Natural killer cell (primary cell): ENCODE data around the gene SECTM1. TPM values are rescaled to one million over a fixed set of nuclear protein-coding genes. Genes with fewer than 3 reads are reported as not detected.
A peak's percentile ranks its signal among the peaks of the same experiment; 100 is the strongest.

ENCODE experiments used
- ATAC-seq, 3 donors: fragments of 150-1000 bp in 2 of 3; fragments of 200-7000 bp in 1 of 3; cut with Tn5 transposase; 1 replicate in 1 of 3; 2 replicates in 2 of 3; pipeline ENCODE4 v1.10.0; 2021; ENCODE audit warnings: mild to moderate bottlenecking in 2 of 3, moderate library complexity in 2 of 3
- DNase-seq, 2 donors: peaks; one replicate each; pipeline versions ENCODE4 v3.0.0 to v3.0.0-alpha.2; 2013 to 2021; ENCODE audit warnings: mixed read lengths in 1 of 2
- H3K27ac ChIP-seq: one replicate; pipeline ENCODE4 v1.5.1; 2013; ENCODE audit warnings: mild to moderate bottlenecking, low read length
- H3K27me3 ChIP-seq: one replicate; pipeline ENCODE4 v1.6.1; 2013; ENCODE audit warnings: low read length; ENCODE audit not compliant: control insufficient read depth, insufficient read depth
- H3K36me3 ChIP-seq: one replicate; pipeline ENCODE4 v1.6.1; 2013; ENCODE audit warnings: low read length; ENCODE audit not compliant: control insufficient read depth, insufficient read depth
- H3K4me1 ChIP-seq: one replicate; pipeline ENCODE4 v1.6.1; 2013; ENCODE audit warnings: low read length; ENCODE audit not compliant: control insufficient read depth, insufficient read depth
- H3K4me3 ChIP-seq: one replicate; pipeline ENCODE4 v1.5.1; 2013; ENCODE audit warnings: low read length
- H3K9me3 ChIP-seq: one replicate; pipeline ENCODE4 v1.6.1; 2013; ENCODE audit warnings: low read length; ENCODE audit not compliant: control insufficient read depth, insufficient read depth
- H3K27ac Mint-ChIP-seq, 2 donors: one replicate each; pipeline ENCODE4 v1.8.0; 2022; ENCODE audit warnings: mild to moderate bottlenecking in 2 of 2, mixed read lengths in 2 of 2, moderate library complexity in 1 of 2
- H3K27me3 Mint-ChIP-seq, 2 donors: one replicate each; pipeline ENCODE4 v1.8.0; 2022; ENCODE audit warnings: low read depth in 2 of 2, mixed read lengths in 2 of 2
- H3K36me3 Mint-ChIP-seq: one replicate; pipeline ENCODE4 v1.8.0; 2022; ENCODE audit warnings: mixed read lengths
- H3K4me1 Mint-ChIP-seq, 2 donors: one replicate each; pipeline ENCODE4 v1.8.0; 2022; ENCODE audit warnings: mixed read lengths in 2 of 2
- H3K4me3 Mint-ChIP-seq: one replicate; pipeline ENCODE4 v1.8.0; 2022; ENCODE audit warnings: mild to moderate bottlenecking, moderate library complexity, mixed read lengths
- H3K9me3 Mint-ChIP-seq, 2 donors: one replicate each; pipeline ENCODE4 v1.8.0; 2022; ENCODE audit warnings: mixed read lengths in 2 of 2
- WGBS: methylation state at CpG from one replicate; pipeline ENCODE4 v1.1.7; 2013; ENCODE audit warnings: missing lambda C conversion rate; ENCODE audit not compliant: insufficient coverage; 5-methylcytosine and 5-hydroxymethylcytosine counted together
- intact Hi-C: fragments of 100-400 bp; cut with micrococcal nuclease; formaldehyde crosslinking; loops from one replicate; pipeline ENCODE4 v1.14.2; 2022
- total RNA-seq, 4 donors: library from RNA; stranded (reverse); fragments of 120-200 nt in 1 of 4; gene quantifications; one replicate each; pipeline versions ENCODE4 v1.2.3 to v1.2.4, GENCODE V29; 2013 to 2022
- TF ChIP-seq, protein P1 (sequence below): fragments of 200-600 bp; IDR thresholded peaks from one replicate; pipeline ENCODE4 v1.8.0; 2022; ENCODE audit warnings: antibody characterized with exemption

Gene SECTM1
- total RNA-seq, 3 donors from 2014 or later (not counting 1 experiment from before 2014, with no cell fraction given) = 3.6 to 11.2 (median 6.3) TPM

DNA sequence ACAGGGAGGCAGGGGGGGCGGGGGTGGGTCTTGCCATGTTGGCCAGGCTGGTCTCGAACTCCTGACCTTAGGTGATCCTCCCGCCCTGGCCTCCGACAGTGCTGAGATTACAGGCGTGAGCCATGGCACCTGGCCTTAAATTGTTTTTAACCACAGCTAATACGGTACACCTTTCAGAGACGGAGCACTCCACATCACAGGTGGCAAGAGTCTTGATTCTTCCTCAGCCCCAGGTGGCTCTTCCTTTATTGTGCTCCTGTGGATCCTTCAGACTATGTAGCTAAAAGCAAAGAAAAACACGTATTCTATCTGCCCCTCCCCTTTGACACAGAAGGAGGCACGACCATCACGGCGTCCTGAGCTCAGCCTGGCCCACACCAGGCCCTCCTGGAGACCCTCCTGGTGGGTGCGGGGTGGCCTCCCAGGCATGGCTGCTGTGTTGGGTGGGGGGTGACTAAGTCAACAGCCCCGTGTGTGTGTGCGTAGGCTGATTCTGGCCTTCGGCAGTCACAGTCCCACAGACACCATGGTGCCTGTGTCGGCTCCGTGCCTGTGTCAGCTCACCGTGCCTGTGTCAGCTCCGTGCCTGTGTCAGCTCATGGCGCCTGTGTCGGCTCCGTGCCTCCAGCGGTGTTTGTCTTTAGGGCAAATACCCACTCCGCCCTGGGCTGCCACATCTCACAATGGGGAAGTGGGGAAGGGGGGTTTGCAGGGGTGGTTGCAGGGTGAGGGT is 10.8 kb upstream of the SECTM1 start:
- H3K27ac Mint-ChIP-seq = no peak overlapping the region
- H3K27ac ChIP-seq = no peak overlapping the region

DNA sequence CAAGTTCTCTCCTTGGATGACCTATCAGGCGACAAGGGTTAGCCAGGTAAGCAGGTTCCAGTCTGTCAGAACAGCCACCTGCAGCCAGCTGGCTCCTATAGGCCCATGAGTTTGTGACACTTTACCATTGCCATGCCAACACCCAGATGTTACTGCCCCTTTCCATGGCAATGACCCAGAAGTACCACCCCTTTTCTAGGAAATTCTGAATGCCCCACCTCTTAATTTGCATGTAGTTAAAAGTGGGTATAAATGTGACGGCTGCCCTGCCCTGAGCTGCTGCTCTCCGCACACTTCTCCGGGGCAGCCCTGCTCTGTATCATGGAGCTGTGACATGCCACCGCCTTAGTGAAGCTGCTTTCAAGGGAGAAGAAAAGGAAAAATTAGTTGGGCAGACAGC is 10.0 kb upstream of the SECTM1 start:
- no peak overlapping the region for H3K27ac ChIP-seq
- Mint-ChIP-seq H3K4me3 (no peak overlapping the region), H3K36me3 (no peaks in the 10 kb centered on the region), H3K9me3 (no peaks in the 10 kb centered on the region), H3K4me1 (peaks cover 5 to 8% of the 10 kb centered on the region in 2 donors), H3K27ac (no peak overlapping the region), H3K27me3 (peaks cover 0 to 5% of the 10 kb centered on the region in 2 donors)
- ATAC-seq (no peak), DNase-seq (no peak)
- TF ChIP-seq, protein P1, sequence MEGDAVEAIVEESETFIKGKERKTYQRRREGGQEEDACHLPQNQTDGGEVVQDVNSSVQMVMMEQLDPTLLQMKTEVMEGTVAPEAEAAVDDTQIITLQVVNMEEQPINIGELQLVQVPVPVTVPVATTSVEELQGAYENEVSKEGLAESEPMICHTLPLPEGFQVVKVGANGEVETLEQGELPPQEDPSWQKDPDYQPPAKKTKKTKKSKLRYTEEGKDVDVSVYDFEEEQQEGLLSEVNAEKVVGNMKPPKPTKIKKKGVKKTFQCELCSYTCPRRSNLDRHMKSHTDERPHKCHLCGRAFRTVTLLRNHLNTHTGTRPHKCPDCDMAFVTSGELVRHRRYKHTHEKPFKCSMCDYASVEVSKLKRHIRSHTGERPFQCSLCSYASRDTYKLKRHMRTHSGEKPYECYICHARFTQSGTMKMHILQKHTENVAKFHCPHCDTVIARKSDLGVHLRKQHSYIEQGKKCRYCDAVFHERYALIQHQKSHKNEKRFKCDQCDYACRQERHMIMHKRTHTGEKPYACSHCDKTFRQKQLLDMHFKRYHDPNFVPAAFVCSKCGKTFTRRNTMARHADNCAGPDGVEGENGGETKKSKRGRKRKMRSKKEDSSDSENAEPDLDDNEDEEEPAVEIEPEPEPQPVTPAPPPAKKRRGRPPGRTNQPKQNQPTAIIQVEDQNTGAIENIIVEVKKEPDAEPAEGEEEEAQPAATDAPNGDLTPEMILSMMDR = no peak
- H3K4me1 ChIP-seq = peaks cover 5% of the 10 kb centered on the region
- no peaks in the 10 kb centered on the region for H3K36me3 ChIP-seq
- peaks cover 2% of the 10 kb centered on the region for H3K27me3 ChIP-seq
- no peak overlapping the region for H3K4me3 ChIP-seq
- WGBS = 93% methylated on average over 5 of the region's 5 CpGs
- intact Hi-C loops = no loop called here
- no peaks in the 10 kb centered on the region for H3K9me3 ChIP-seq

More for the DNA sequence above, 10.8 kb upstream of the SECTM1 start:
- no peaks in the 10 kb centered on the region for H3K9me3 Mint-ChIP-seq
- WGBS = 80% methylated on average over 24 of the region's 24 CpGs
- peaks cover 5 to 8% of the 10 kb centered on the region in 2 donors for H3K4me1 Mint-ChIP-seq
- Histone ChIP-seq H3K4me1 (peaks cover 5% of the 10 kb centered on the region), H3K9me3 (no peaks in the 10 kb centered on the region), H3K36me3 (no peaks in the 10 kb centered on the region), H3K27me3 (peaks cover 2% of the 10 kb centered on the region), H3K4me3 (no peak overlapping the region)
- intact Hi-C loops = no loop called here
- H3K36me3 Mint-ChIP-seq = no peaks in the 10 kb centered on the region
- ATAC-seq (peak in 1 of 3 donors; percentile 10), DNase-seq (no peak)
- no peak overlapping the region for H3K4me3 Mint-ChIP-seq
- H3K27me3 Mint-ChIP-seq = peaks cover 0 to 7% of the 10 kb centered on the region in 2 donors
- TF ChIP-seq, protein P1 = no peak

DNA sequence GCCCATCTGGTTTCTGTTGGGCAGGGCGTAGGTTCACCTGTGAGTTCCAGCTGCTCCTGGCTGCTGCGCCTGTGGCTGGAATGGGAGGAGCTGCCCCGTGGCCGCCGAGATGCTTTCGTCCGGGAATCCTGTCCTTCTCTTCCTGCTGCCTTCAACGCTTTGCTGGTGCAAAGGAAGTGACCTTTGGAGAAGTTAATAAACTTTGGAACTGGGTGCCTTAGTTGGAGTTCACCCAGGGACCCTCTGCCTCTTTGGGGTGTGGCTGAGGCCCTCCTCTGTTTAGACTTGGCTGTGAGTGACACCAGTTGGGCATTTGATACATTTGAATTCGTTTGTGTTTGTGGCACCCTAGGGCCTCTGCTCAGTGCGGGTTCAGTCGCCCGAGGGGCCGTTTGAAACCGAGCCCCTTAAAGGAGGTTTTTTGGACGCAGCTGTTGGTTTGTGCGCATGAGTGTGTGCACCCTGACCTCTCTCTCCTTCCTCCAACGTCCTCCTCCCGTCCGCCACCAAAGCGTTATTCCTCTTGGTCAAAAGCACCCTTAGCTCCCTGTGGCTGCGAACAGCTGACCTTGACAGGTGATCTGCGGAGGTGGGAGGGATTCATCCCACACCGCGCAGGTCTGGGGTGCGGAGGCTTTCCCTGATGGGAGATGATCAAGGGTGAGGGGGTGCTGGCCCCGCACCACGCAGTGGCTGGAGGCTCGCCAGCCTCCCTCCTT is 9.0 kb upstream of the SECTM1 start:
- Mint-ChIP-seq H3K9me3 (no peaks in the 10 kb centered on the region), H3K4me3 (no peak overlapping the region), H3K27me3 (peaks cover 0 to 5% of the 10 kb centered on the region in 2 donors), H3K4me1 (peaks cover 5 to 8% of the 10 kb centered on the region in 2 donors), H3K36me3 (no peaks in the 10 kb centered on the region), H3K27ac (no peak overlapping the region)
- 93% methylated on average over 28 of the region's 28 CpGs for WGBS
- H3K27ac ChIP-seq = no peak overlapping the region
- no peak overlapping the region for H3K4me3 ChIP-seq
- ATAC-seq (no peak), DNase-seq (no peak)
- no peaks in the 10 kb centered on the region for H3K9me3 ChIP-seq
- H3K27me3 ChIP-seq = peaks cover 2% of the 10 kb centered on the region
- no peaks in the 10 kb centered on the region for H3K36me3 ChIP-seq
- peaks cover 5% of the 10 kb centered on the region for H3K4me1 ChIP-seq
- intact Hi-C loops = no loop called here
- TF ChIP-seq, protein P1 = no peak
